ENCODE measurements around the gene C1orf232. TPM values are rescaled to one million over a fixed set of nuclear protein-coding genes. Genes with fewer than 3 reads are reported as not detected.

C1orf232 gene
- total and polyA plus RNA-seq, 9 of the 15 experiments (the other 6 are each of a cell fraction or from before 2014, with no cell fraction given) = not detected

- TF ChIP-seq PRDM10 (IDR thresholded peaks at IDR 0.05; ENCODE audit: partially characterized antibody) (no peak), HNRNPK (IDR thresholded peaks at IDR 0.05; ENCODE audit: low read depth, low read length, poor library complexity, severe bottlenecking) (no peak), CAMTA2 (CRISPR knock-in tag; conservative IDR thresholded peaks at IDR 0.05) (no peak), NFATC3 (IDR thresholded peaks at IDR 0.05) (no peak), RFX7 (CRISPR knock-in tag; IDR thresholded peaks at IDR 0.05) (no peak), SMARCA5 (IDR thresholded peaks at IDR 0.05) (no peak), MEF2D (tag; conservative IDR thresholded peaks at IDR 0.05; ENCODE audit: low read depth) (no peak), ZNF263 (CRISPR knock-in tag; IDR thresholded peaks at IDR 0.05; ENCODE audit: borderline replicate concordance) (peak; percentile 82), ZNF77 (CRISPR knock-in tag; IDR thresholded peaks at IDR 0.05) (no peak), ESRRB (CRISPR knock-in tag; IDR thresholded peaks at IDR 0.05; ENCODE audit: borderline replicate concordance) (no peak), PTRF (tag; IDR thresholded peaks at IDR 0.05) (no peak), ETV1 (tag; conservative IDR thresholded peaks at IDR 0.05; ENCODE audit: low read depth) (peak; percentile 78), TEAD1 (CRISPR knock-in tag; IDR thresholded peaks at IDR 0.05) (peak; percentile 76 to 91; a peak in 3 of 4 replicates), NFE2 (IDR thresholded peaks at IDR 0.05; ENCODE audit: low read depth) (no peak), MEF2A (IDR thresholded peaks at IDR 0.05; ENCODE audit: control insufficient read depth, low read depth, low read length) (no peak), KAT7 (CRISPR knock-in tag; IDR thresholded peaks at IDR 0.05; ENCODE audit: borderline replicate concordance) (no peak), POLR2H (tag; IDR thresholded peaks at IDR 0.05; ENCODE audit: low read depth) (no peak), MTA1 (IDR thresholded peaks at IDR 0.05; ENCODE audit: borderline replicate concordance) (0 out of 2 replicates have a peak, but pooled peaks have one; percentile 19), KHSRP (IDR thresholded peaks at IDR 0.05) (no peak), NR4A1 (CRISPR knock-in tag; IDR thresholded peaks at IDR 0.05) (peak; percentile 86; the same call in 1 of the 2 replicates), NR4A1 (tag; IDR thresholded peaks at IDR 0.05) (peak; percentile 89), ZNF24 (IDR thresholded peaks at IDR 0.05) (peak; percentile 53; the same call in 1 of the 2 replicates)
- TF ChIP-seq, protein P1, sequence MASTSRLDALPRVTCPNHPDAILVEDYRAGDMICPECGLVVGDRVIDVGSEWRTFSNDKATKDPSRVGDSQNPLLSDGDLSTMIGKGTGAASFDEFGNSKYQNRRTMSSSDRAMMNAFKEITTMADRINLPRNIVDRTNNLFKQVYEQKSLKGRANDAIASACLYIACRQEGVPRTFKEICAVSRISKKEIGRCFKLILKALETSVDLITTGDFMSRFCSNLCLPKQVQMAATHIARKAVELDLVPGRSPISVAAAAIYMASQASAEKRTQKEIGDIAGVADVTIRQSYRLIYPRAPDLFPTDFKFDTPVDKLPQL (IDR thresholded peaks at IDR 0.05; ENCODE audit: extremely low read depth, insufficient read length) = no peak
- TF ChIP-seq, protein P2, sequence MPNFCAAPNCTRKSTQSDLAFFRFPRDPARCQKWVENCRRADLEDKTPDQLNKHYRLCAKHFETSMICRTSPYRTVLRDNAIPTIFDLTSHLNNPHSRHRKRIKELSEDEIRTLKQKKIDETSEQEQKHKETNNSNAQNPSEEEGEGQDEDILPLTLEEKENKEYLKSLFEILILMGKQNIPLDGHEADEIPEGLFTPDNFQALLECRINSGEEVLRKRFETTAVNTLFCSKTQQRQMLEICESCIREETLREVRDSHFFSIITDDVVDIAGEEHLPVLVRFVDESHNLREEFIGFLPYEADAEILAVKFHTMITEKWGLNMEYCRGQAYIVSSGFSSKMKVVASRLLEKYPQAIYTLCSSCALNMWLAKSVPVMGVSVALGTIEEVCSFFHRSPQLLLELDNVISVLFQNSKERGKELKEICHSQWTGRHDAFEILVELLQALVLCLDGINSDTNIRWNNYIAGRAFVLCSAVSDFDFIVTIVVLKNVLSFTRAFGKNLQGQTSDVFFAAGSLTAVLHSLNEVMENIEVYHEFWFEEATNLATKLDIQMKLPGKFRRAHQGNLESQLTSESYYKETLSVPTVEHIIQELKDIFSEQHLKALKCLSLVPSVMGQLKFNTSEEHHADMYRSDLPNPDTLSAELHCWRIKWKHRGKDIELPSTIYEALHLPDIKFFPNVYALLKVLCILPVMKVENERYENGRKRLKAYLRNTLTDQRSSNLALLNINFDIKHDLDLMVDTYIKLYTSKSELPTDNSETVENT (CRISPR knock-in tag; IDR thresholded peaks at IDR 0.05) = 0 out of 2 replicates have a peak, but pooled peaks have one; percentile 63
Observed at GRCh38 chr1:26161415-26162219, 7.1 kb downstream of the C1orf232 start (continued).
